ENCODE data around the gene C22orf39. TPM values are rescaled to one million over a fixed set of nuclear protein-coding genes. Genes with fewer than 3 reads are reported as not detected.

The C22orf39 gene
- total and polyA plus RNA-seq, 10 of the 15 experiments (the other 5 are each of a cell fraction or from before 2014, with no cell fraction given) = 6.7 to 47.0 (median 26.5) TPM

- ChIA-PET SMC1A (ENCODE audit: uncharacterized antibody, unreplicated experiment) (interaction anchor here (1.0 to 1.2 kb wide), 2 partner anchors 10 to 18 kb away, joined by 3 read pairs; no protein-coding TSS in a partner anchor), CTCF (interaction anchor here (0.9 to 1.4 kb wide), 3 partner anchors 11 to 168 kb away, joined by 3 read pairs; no protein-coding TSS in a partner anchor), POLR2A (interaction anchor here (1.3 kb wide), 1 partner anchor 18 kb away, joined by 3 read pairs; no protein-coding TSS in a partner anchor), RAD21 (ENCODE audit: unreplicated experiment) (no interaction called here)
- TF ChIP-seq ZNF217 (IDR thresholded peaks at IDR 0.05) (no peak), POLR2A (IDR thresholded peaks at IDR 0.05; ENCODE audit: low read depth, low read length) (no peak), PKNOX1 (IDR thresholded peaks at IDR 0.05) (no peak), NRF1 (conservative IDR thresholded peaks at IDR 0.05; ENCODE audit: low read depth, low read length) (no peak), NFYB (IDR thresholded peaks at IDR 0.05; ENCODE audit: insufficient read depth, low read depth, low read length) (no peak), RB1 (IDR thresholded peaks at IDR 0.05; ENCODE audit: borderline replicate concordance) (no peak), MTA3 (IDR thresholded peaks at IDR 0.05; ENCODE audit: borderline replicate concordance, low read length) (no peak), PRDM15 (CRISPR knock-in tag; IDR thresholded peaks at IDR 0.05) (no peak), NFIC (IDR thresholded peaks at IDR 0.05; ENCODE audit: low read depth, low read length) (no peak), EED (IDR thresholded peaks at IDR 0.05; ENCODE audit: low read depth) (no peak), HDAC6 (IDR thresholded peaks at IDR 0.05; ENCODE audit: unreplicated experiment) (no peak), CREM (IDR thresholded peaks at IDR 0.05; ENCODE audit: low read depth) (no peak), MLLT1 (IDR thresholded peaks at IDR 0.05) (no peak)
- no peak overlapping the region for H3K4me2 ChIP-seq (ENCODE audit: control insufficient read depth, insufficient read depth)
- ATAC-seq (no peak), FAIRE-seq (no peak), DNase-seq (ENCODE audit: low read depth, low spot score) (no peak)
- no TSS peak for BruUV-seq (replicated peaks)
- peaks cover 22 to 34% of the 10 kb centered on the region in 2 experiments for H3K36me3 ChIP-seq (ENCODE audit: control insufficient read depth in 2 of 2, insufficient read depth in 2 of 2, low read length in 1 of 2)
- H3K79me2 ChIP-seq (ENCODE audit: control insufficient read depth, insufficient read depth, low read length) = no peaks in the 10 kb centered on the region
- intact Hi-C loops (cut with micrococcal nuclease; ENCODE audit: unreplicated experiment) (no loop called here), in situ Hi-C loops (cut with MboI) (no loop called here)
- H3K4me3 ChIP-seq = no peak overlapping the region
- no peak overlapping the region for H2AFZ ChIP-seq (ENCODE audit: control insufficient read depth, low read depth, low read length)
- H3K9ac ChIP-seq (ENCODE audit: control insufficient read depth, insufficient read depth, low read length) = no peak overlapping the region
- H4K20me1 ChIP-seq (ENCODE audit: control insufficient read depth, insufficient read depth) = peaks cover 2% of the 10 kb centered on the region; the same call in 1 of the 2 replicates
- no peaks in the 10 kb centered on the region for H3K9me3 ChIP-seq (replicated peaks; ENCODE audit: control insufficient read depth, insufficient read depth, low read length)
- no peaks in the 10 kb centered on the region for H3K4me1 ChIP-seq (ENCODE audit: control insufficient read depth, insufficient read depth, low read length)
- H3K27me3 ChIP-seq (replicated peaks in 1 of 2; ENCODE audit: control insufficient read depth in 2 of 2, insufficient read depth in 2 of 2, low read length in 1 of 2) = no peaks in the 10 kb centered on the region
- 89% methylated on average over 7 of the region's 7 CpGs for WGBS (ENCODE audit: insufficient coverage, insufficient replicate concordance, low lambda C conversion rate, missing lambda C conversion rate)
- H3K27ac ChIP-seq (ENCODE audit: control insufficient read depth, insufficient read depth) = no peak overlapping the region
Measured at GRCh38 chr22:19463491-19464469, 16.3 kb upstream of the C22orf39 start.
